ENCODE data around the gene ATAD3B. TPM values are rescaled to one million over a fixed set of nuclear protein-coding genes. Genes with fewer than 3 reads are reported as not detected.
A peak's percentile ranks its signal among the peaks of the same experiment; 100 is the strongest.

ATAD3B gene
- total RNA-seq, 2 donors from 2014 or later = 15.4 to 30.9 TPM

DNA sequence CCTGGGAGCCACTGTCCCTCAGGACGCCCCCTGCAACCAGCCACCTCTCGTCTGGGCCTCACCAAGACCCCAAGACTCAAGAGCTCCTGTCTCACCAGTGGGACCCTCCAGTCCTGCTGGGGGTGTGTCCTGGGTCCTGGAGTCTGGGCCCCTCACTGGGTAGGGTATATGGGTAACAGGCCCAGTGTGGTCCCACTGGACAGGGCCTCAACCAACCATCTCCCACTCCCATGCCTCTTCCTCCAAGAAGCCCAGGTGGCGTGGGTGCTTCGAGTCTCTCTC lies 36.8 kb upstream of the ATAD3B start:
- Histone ChIP-seq H3K27ac (peak overlapping the region; percentile 68 to 83), H3K36me3 (no peaks in the 10 kb centered on the region), H3K4me1 (ENCODE audit: control insufficient read depth in 1 of 2, low read depth in 2 of 2) (peaks cover 15 to 55% of the 10 kb centered on the region in 2 donors), H3K27me3 (replicated peaks; ENCODE audit: insufficient read depth) (no peaks in the 10 kb centered on the region), H3K9me3 (no peaks in the 10 kb centered on the region), H3K4me3 (peak overlapping the region; percentile 69)
- ATAC-seq (ENCODE audit: insufficient number of reproducible peaks, low FRiP score, low read depth) = no peak
- no peak for TF ChIP-seq CTCF (IDR thresholded peaks at IDR 0.05)
- DNase-seq (ENCODE audit: low spot score) = no peak

GRCh38 chr1:1435106-1435903 lies 36.3 kb upstream of the ATAD3B start, which contains the start of gene VWA1:
Gene VWA1 (plus strand): TSS chr1:1435690. CDS start chr1:1435749, 59 bp downstream.
- H3K27ac ChIP-seq = peak within 1 kb of the TSS; percentile 68 to 83
- ATAC-seq (ENCODE audit: insufficient number of reproducible peaks, low FRiP score, low read depth) (no peak), DNase-seq (ENCODE audit: low spot score) (no peak)
- H3K4me1 ChIP-seq (ENCODE audit: control insufficient read depth in 1 of 2, low read depth in 2 of 2) = peaks cover 14 to 50% of the 10 kb centered on the region in 2 donors
- no peak for TF ChIP-seq CTCF (IDR thresholded peaks at IDR 0.05)
- H3K27me3 ChIP-seq (replicated peaks; ENCODE audit: insufficient read depth) = no peaks in the 10 kb centered on the region
- no peaks in the 10 kb centered on the region for H3K36me3 ChIP-seq
- H3K4me3 ChIP-seq = peak within 1 kb of the TSS; percentile 69
- no peaks in the 10 kb centered on the region for H3K9me3 ChIP-seq

- ATAC-seq (ENCODE audit: insufficient number of reproducible peaks, low FRiP score, low read depth) (no peak), DNase-seq (ENCODE audit: low spot score) (no peak)
- peaks cover 9 to 44% of the 10 kb centered on the region in 2 donors for H3K4me1 ChIP-seq (ENCODE audit: control insufficient read depth in 1 of 2, low read depth in 2 of 2)
Measured at GRCh38 chr1:1435911-1436629, 35.5 kb upstream of the ATAD3B start.

GRCh38 chr1:1436630-1437032 lies 34.9 kb upstream of the ATAD3B start:
- ATAC-seq (ENCODE audit: insufficient number of reproducible peaks, low FRiP score, low read depth) = no peak
- TF ChIP-seq CTCF (IDR thresholded peaks at IDR 0.05) = no peak
- peaks cover 9 to 38% of the 10 kb centered on the region in 2 donors for H3K4me1 ChIP-seq (ENCODE audit: control insufficient read depth in 1 of 2, low read depth in 2 of 2)

More at GRCh38 chr1:1435911-1436629, 35.5 kb upstream of the ATAD3B start:
- Histone ChIP-seq H3K36me3 (no peaks in the 10 kb centered on the region), H3K27me3 (replicated peaks; ENCODE audit: insufficient read depth) (no peaks in the 10 kb centered on the region), H3K4me3 (peak overlapping the region; percentile 69), H3K27ac (no peak overlapping the region), H3K9me3 (no peaks in the 10 kb centered on the region)
- TF ChIP-seq CTCF (IDR thresholded peaks at IDR 0.05) = no peak

More at GRCh38 chr1:1436630-1437032, 34.9 kb upstream of the ATAD3B start:
- H3K27ac ChIP-seq = no peak overlapping the region
- H3K4me3 ChIP-seq = peak overlapping the region; percentile 69
- H3K36me3 ChIP-seq = no peaks in the 10 kb centered on the region
- H3K9me3 ChIP-seq = no peaks in the 10 kb centered on the region
- H3K27me3 ChIP-seq (replicated peaks; ENCODE audit: insufficient read depth) = no peaks in the 10 kb centered on the region
- no peak for DNase-seq (ENCODE audit: low spot score)

Data from thoracic aorta (tissue), 2 donors.